ENCODE data around the gene NR1H2.
A peak's percentile ranks its signal among the peaks of the same experiment; 100 is the strongest.
"Not testable (repeated sequence)": the region's sequence is repeated elsewhere in the genome, so short reads cannot be mapped to it uniquely, and the experiment has no call there.

Gene NR1H2

GRCh38 chr19:50340331-50340730 lies 35.9 kb upstream of the NR1H2 start:
- peaks cover 13% of the 10 kb centered on the region for H3K36me3 ChIP-seq (ENCODE audit: control insufficient read depth, insufficient read depth, low read length)
- TF ChIP-seq CTCF (IDR thresholded peaks at IDR 0.05; ENCODE audit: insufficient read depth, low read length, poor library complexity, severe bottlenecking), result no peak
- no peak for DNase-seq (ENCODE audit: extremely low read depth, insufficient read length)
- H3K4me3 ChIP-seq (replicated peaks; ENCODE audit: low read depth, low read length), result peak overlapping the region; percentile 12; the same call in 1 of the 2 replicates
- H3K27me3 ChIP-seq (replicated peaks; ENCODE audit: control insufficient read depth, insufficient read depth, low read length), result no peaks in the 10 kb centered on the region

GRCh38 chr19:50341091-50341564 lies 35.1 kb upstream of the NR1H2 start:
- no peak for TF ChIP-seq CTCF (IDR thresholded peaks at IDR 0.05; ENCODE audit: insufficient read depth, low read length, poor library complexity, severe bottlenecking)

DNA sequence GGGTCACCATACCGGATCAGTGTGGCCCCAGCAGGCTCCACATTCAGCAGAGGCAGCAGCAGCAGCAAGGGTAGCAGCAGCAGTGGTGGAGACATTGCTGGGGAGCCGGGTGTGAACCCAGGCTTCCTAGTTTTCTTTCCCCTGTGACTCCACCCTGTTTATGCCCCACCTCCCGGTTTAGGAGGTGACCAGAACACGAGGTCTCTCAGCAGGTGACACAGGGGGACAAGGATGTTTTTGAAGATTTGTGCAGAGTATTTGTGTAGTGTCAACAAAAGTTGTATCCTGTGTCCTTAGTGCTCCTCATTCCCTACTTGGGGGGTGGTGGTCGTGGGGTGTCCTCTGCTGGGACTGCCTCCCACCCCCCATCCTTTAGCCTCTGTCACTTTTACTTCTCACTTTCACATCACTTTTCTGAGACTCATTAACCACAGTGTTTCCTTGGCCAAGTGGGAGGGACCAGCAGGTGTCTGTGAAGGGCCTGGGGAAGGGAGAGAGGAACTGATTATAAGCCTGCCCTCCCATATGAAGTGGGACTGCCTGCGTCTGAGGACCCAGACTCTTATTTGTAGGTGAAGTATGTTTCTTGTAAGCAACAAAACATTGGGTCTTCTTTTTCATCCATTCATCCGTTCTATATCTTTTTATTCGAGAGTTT lies 31.5 kb upstream of the NR1H2 start:
- H3K4me3 ChIP-seq (replicated peaks; ENCODE audit: low read depth, low read length), result peak overlapping the region; percentile 77
- H3K27me3 ChIP-seq (replicated peaks; ENCODE audit: control insufficient read depth, insufficient read depth, low read length), result no peaks in the 10 kb centered on the region
- no peak for TF ChIP-seq CTCF (IDR thresholded peaks at IDR 0.05; ENCODE audit: insufficient read depth, low read length, poor library complexity, severe bottlenecking)
- no peaks in the 10 kb centered on the region for H3K36me3 ChIP-seq (ENCODE audit: control insufficient read depth, insufficient read depth, low read length)
- peak; percentile 90 for DNase-seq (ENCODE audit: extremely low read depth, insufficient read length)

More at GRCh38 chr19:50341091-50341564, 35.1 kb upstream of the NR1H2 start:
- peak overlapping the region; percentile 50 for H3K4me3 ChIP-seq (replicated peaks; ENCODE audit: low read depth, low read length)
- peaks cover 13% of the 10 kb centered on the region for H3K36me3 ChIP-seq (ENCODE audit: control insufficient read depth, insufficient read depth, low read length)
- no peaks in the 10 kb centered on the region for H3K27me3 ChIP-seq (replicated peaks; ENCODE audit: control insufficient read depth, insufficient read depth, low read length)
- DNase-seq (ENCODE audit: extremely low read depth, insufficient read length), result peak; percentile 80

DNA sequence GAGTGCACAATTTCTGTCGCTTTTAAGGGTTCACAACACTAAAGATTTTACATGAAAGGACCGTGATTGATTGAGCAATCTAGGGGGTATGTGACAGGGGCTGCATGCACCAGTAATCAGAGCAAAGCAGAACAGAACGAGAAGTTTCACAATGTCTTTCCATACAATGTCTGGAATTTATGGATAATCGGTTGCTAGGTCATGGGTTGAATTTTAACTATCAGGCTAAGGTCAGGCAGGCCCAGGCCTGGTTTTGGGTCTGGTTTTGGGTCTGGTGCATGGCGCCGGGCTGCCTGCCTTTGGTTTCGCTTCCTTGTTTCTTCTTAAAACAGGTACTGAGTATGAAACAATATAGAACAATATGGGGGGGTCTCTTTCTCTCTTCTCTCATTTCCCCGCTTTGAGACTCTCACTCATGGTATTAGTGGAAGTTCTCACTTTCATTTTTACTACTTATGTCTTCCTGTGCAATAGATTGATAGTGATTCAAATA lies 29.1 kb upstream of the NR1H2 start:
- not testable (repeated sequence) for H3K36me3 ChIP-seq (ENCODE audit: control insufficient read depth, insufficient read depth, low read length); DNase-seq (ENCODE audit: extremely low read depth, insufficient read length); H3K4me3 ChIP-seq (replicated peaks; ENCODE audit: low read depth, low read length); H3K27me3 ChIP-seq (replicated peaks; ENCODE audit: control insufficient read depth, insufficient read depth, low read length)

- TF ChIP-seq CTCF (IDR thresholded peaks at IDR 0.05; ENCODE audit: insufficient read depth, low read length, poor library complexity, severe bottlenecking), result peak; percentile 14
- Histone ChIP-seq H3K36me3 (ENCODE audit: control insufficient read depth, insufficient read depth, low read length) (no peaks in the 10 kb centered on the region), H3K27me3 (replicated peaks; ENCODE audit: control insufficient read depth, insufficient read depth, low read length) (no peaks in the 10 kb centered on the region), H3K4me3 (replicated peaks; ENCODE audit: low read depth, low read length) (no peak overlapping the region)
- DNase-seq (ENCODE audit: extremely low read depth, insufficient read length), result no peak
Measured at GRCh38 chr19:50349277-50350057, 26.8 kb upstream of the NR1H2 start.

GRCh38 chr19:50352242-50352641 lies 24.0 kb upstream of the NR1H2 start:
- Histone ChIP-seq H3K27me3 (replicated peaks; ENCODE audit: control insufficient read depth, insufficient read depth, low read length) (no peaks in the 10 kb centered on the region), H3K4me3 (replicated peaks; ENCODE audit: low read depth, low read length) (no peak overlapping the region), H3K36me3 (ENCODE audit: control insufficient read depth, insufficient read depth, low read length) (no peaks in the 10 kb centered on the region)
- no peak for DNase-seq (ENCODE audit: extremely low read depth, insufficient read length)
- no peak for TF ChIP-seq CTCF (IDR thresholded peaks at IDR 0.05; ENCODE audit: insufficient read depth, low read length, poor library complexity, severe bottlenecking)

DNA sequence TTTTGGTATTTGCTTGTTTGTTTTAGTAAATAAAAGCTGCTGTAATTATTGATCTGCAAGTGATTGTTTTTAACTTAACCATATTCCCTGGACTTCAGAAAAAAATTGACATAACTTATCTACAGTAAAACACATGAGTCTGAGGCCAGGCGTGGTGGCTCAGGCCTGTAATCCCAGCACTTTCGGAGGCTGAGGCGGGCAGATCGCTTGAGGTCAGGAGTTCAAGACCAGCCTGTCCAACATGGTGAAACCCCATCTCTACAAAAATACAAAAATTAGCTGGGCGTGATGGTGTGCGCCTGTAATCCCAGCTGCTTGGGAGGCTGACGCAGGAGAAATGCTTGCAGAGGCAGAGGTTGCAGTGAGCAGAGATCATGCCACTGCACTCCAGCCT lies 22.8 kb upstream of the NR1H2 start:
- not testable (repeated sequence) for H3K4me3 ChIP-seq (replicated peaks; ENCODE audit: low read depth, low read length); DNase-seq (ENCODE audit: extremely low read depth, insufficient read length); H3K27me3 ChIP-seq (replicated peaks; ENCODE audit: control insufficient read depth, insufficient read depth, low read length); H3K36me3 ChIP-seq (ENCODE audit: control insufficient read depth, insufficient read depth, low read length)

Data from GM06990 (cell line).